Hematopoietic multipotent progenitor cell treated with erythropoietin and hydrocortisone succinate and interleukin-3 and kit ligand, for 4 days (in vitro differentiated cells): ENCODE data around the gene TMEM120B.
A peak's percentile ranks its signal among the peaks of the same experiment; 100 is the strongest.
"Not testable (repeated sequence)": the region's sequence is repeated elsewhere in the genome, so short reads cannot be mapped to it uniquely, and the experiment has no call there.

Source experiments
- DNase-seq: peaks from one replicate; pipeline ENCODE4 v3.0.0-alpha.2; 2015

Gene TMEM120B

DNA sequence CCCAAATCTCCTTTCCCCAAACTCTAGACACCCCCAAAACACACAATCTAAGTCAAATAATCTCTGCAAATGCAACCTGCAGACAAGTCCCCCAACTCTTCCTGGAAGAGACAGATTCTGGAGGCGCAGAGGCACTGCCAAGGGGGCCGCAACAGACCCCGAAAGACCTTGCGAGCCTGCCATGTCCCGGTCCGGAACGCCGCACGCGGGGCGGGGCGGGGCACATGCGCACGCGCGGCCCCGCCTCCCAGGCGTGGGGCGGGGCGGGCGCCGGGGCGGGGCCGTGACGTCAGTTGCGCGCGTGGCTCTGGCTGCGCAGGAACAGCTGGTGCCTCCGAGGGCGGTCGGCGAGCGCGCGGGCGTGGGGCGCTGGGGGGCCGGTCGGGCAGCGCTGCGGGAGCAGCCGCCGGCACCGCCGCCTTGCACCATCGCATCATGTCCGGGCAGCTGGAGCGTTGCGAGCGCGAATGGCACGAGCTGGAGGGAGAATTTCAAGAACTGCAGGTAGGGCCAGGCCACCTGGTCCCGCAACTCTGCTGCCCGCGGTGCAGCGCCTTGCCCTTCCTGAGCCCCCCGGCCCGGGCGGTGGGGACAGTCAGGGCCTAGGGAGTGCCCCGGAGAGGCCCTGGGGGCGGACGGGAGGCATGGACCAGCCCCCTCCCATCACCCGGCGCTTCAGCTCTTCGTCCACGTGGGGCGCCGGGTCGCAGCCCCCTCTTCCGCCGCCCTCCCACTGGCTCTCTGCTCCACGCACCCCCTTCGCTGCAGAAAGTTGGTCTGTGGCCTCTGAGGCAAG is at the start of gene TMEM120B:
Gene TMEM120B, plus strand, starts transcription at position 292 of the 796 bp plus-strand sequence. Its CDS starts 144 bp downstream, at position 436.
- peak; percentile 89 for DNase-seq

DNA sequence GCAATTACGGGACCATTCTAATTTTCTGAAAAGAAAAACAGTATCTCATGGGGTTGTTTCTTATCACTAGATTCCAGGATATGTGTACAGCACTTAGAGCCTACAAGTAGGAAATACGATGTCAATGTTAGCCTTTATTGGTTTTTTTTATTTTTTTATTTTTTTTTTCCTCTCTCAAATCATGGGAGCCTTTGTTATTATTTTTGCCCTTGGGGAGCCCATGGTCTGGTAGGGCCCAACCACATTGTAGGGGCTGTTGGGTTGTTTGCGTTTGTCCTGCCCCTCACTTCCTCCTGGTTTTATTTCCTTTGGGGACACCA is 49.0 kb upstream of the TMEM120B start:
- no peak for DNase-seq

GRCh38 chr12:121666829-121667228 is 45.7 kb upstream of the TMEM120B start:
- not testable (repeated sequence) for DNase-seq

DNA sequence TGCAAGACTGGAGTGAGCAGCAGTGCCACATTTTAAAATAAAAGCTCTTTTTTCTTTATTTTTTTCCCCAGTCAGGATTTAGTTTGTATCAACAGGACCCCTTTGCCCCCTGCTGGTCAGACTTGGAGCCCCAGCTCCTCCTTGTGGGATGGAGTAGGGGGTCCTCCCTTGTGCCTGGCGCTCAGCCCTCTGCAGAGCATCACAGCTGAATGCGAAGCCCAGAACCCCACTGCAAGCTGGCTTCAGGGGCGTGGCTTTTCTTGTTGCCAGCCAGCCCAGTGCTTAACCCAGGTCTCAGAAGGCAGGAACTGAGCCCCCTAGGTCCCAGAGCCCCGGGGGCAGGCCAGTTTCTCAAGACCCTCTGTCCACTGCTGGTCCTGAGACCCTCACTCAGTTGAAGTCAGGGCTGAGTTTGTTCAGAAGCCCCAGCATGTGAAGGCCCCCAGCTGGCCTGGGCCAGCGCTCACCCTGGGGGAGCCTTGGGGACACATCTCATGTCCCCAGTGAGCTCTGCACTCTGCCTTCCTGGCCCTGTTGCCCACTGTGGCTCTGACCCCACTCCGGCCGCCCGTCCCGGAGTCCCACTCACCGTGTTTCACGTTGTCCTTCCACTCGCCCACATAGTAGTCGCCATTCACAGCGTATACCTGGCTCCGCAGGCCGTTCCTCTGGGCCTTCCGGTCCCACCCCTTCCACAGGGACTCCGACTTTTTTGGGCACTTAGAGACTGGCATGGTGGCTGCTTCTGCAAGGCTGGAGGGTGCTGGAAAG is 43.6 kb upstream of the TMEM120B start:
- peak; percentile 87 for DNase-seq

GRCh38 chr12:121669521-121669900 is 43.0 kb upstream of the TMEM120B start, which contains the start of gene MORN3:
TSS of gene MORN3 (minus strand) at chr12:121669654. CDS start at chr12:121669483, 171 bp downstream.
- no peak for DNase-seq

- DNase-seq, result no peak
Measured at GRCh38 chr12:121673013-121673511, 39.5 kb upstream of the TMEM120B start.

DNA sequence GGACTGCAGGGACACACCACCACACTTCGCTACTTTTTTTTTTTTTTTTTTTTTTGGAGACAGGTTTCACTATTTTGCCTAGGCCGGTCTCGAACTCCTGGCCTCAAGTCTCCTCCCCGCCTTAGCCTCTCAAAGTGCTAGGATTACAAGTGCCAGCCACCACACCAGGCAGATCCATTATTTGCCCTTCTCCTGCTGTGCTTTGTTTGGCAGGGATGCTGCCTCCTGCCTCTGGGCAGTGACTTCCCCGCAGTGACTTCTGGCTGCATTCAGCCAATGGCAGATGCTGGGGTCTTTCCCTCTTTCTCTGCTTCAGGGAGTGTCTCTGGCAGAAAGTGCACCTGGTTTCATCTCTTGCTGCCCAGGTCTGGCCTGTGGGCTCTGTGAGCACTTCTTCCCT is 36.4 kb upstream of the TMEM120B start:
- DNase-seq, result no peak

DNA sequence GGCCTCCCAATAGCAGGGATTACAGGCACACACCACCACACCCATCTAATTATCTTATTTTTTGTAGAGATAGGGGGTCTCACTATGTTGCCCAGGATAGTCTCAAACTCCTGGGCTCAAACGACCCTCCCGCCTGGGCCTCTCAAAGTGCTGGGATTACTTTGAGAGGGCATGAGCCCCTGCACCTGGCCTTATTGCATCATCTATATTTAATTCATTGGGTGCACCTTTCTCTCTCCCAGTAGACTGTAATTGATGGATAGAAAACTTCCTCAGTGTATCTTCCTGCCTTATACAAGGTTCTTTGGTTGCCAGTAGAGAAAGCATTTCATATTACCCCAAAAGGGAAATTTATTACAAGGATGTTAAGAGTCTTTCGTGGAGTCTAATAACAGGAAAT is 34.2 kb upstream of the TMEM120B start:
- no peak for DNase-seq

- DNase-seq, result no peak
Measured at GRCh38 chr12:121678716-121679300, 33.7 kb upstream of the TMEM120B start.

DNA sequence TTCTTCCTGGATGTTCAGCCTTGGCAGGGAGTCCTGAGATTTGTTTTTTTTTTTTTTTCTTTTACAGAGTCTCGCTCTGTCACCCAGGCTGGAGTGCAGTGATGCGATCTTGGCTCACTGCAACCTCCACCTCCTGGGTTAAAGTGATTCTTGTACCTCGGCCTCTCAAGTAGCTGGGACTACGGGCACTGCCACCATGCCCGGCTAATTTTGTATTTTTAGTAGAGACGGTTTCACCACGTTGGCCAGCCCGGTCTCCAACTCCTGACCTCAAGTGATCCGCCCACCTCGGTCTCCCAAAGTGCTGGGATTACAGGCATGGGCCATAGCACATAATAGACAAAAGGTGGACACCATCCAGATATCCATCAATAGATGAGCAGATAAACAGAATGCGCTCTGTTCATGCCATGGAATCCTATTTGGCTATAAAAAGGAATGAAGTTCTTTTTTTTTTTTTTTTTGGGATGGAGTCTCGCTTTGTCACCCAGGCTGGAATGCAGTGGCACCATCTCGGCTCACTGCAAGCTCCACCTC is 32.8 kb upstream of the TMEM120B start:
- not testable (repeated sequence) for DNase-seq

DNA sequence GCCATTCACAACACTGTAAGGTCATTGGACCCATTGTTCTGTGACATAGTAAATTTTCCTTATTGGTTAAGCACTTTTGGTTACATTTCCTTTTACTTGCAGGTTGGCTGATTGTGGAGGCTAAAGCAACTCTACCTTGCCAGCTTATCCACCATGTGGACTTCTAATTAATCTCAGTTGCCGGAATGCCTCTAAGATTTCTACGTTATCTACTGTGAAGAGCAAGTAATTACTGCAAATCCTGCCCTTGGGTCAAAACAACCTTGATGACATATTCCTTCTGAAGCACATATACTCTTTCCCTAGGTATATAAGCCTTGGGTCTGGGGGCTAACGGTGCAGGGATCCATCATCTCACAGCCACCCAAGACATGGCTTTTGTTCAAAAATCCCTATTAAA is 23.6 kb upstream of the TMEM120B start:
- DNase-seq, result no peak

- DNase-seq, result no peak
Measured at GRCh38 chr12:121689430-121689829, 23.1 kb upstream of the TMEM120B start.

GRCh38 chr12:121692744-121693143 is 19.8 kb upstream of the TMEM120B start:
- DNase-seq, result not testable (repeated sequence)

DNA sequence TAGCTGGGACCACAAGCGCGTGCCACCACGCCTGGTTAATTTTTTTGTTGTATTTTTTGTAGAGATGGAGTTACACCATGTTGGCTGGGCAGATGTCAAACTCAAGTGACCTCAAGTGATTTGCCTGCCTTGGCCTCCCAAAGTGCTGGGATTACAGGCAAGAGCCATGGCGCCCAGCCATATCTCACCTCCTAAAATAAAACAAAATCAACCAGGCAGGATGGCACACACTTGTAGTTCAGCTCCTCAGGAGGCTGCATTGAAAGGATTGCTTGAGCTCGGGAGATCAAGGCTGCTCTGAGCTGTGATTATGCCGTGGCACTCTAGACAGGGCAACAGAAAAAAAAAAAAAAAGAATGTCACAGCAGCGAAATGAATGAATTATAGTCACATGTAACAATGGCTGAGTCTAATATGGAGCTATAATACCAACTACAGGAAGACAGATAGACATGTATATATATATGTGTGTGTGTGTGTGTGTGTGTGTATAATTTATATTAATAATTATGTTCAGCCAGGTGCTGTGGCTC is 19.3 kb upstream of the TMEM120B start:
- DNase-seq, result no peak

DNA sequence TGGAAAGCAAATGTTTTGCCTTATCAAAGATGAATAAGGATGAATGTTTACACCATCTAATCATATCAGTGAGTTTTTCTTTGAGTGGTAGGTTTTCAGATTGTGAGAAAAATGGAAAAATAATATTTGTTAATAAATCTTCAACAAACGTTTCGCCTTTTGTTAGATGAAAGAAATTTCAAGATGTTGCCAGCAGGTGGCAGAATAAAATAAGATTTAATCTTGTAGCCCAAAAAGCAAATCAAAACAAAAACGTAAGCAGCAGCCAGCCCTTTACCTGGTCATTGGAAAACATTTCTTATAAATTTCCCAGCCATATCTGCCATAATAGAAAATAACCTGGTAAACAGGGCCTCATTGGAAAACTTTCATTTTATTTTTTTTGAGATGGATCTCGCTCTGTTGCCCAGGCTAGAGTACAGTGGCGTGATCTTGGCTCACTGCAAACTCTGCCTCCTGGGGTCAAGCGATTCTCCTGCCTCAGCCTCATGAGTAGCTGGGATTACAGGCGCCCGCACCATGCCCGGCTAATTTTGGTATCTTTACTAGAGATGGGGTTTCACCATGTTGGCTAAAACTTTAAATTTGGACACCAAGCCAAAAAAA is 15.4 kb upstream of the TMEM120B start:
- DNase-seq, result peak; percentile 80

GRCh38 chr12:121697861-121698260 is 14.7 kb upstream of the TMEM120B start:
- not testable (repeated sequence) for DNase-seq

GRCh38 chr12:121701667-121702277 is 10.8 kb upstream of the TMEM120B start:
- DNase-seq, result no peak

- DNase-seq, result no peak
Measured at GRCh38 chr12:121702944-121703343, 9.6 kb upstream of the TMEM120B start.

DNA sequence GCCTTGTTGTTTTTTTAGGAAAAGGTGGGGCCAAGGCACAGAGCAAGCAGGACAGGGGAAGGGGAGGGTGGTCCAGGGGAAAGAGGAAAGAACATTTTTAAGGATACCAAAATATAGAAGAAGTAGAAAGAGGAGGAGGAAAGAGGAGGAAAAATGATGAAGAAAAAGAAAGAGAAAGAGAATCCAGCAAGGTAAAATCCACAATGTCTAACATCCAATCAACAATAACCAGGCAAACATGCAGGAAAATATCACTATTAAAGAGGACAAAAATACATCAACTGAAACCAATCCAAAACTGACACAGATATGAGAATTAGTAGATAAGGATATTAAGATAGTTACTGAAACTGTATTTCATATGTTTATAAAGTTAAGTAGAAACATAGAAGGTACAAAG is 7.0 kb upstream of the TMEM120B start:
- no peak for DNase-seq

GRCh38 chr12:121708313-121709063 is 4.1 kb upstream of the TMEM120B start:
- no peak for DNase-seq

GRCh38 chr12:121709064-121709424 is 3.5 kb upstream of the TMEM120B start:
- DNase-seq, result not testable (repeated sequence)
